H1 (cell line): ENCODE data around the gene MAPK8. TPM values are rescaled to one million over a fixed set of nuclear protein-coding genes. Genes with fewer than 3 reads are reported as not detected.

Source experiments
- CTCF ChIA-PET: fragments of 300-600 bp; sonication (Branson Sonifier 250); formaldehyde crosslinking; loops from one replicate; lab custom pipeline; 2021; ENCODE audit not compliant: partially characterized antibody; lab: Charles Lee
- POLR2A ChIA-PET: fragments of 300-600 bp; sonication (Branson Sonifier 250); formaldehyde crosslinking; loops from one replicate; lab custom pipeline; 2021; ENCODE audit warnings: inconsistent platforms; ENCODE audit not compliant: partially characterized antibody; lab: Charles Lee
- DNase-seq, 2 experiments: peaks; one replicate each; pipeline versions ENCODE4 v3.0.0 to v3.0.0-alpha.2; 2010 to 2022; ENCODE audit warnings: low spot score in 2 of 2, low read depth in 1 of 2, mixed read lengths in 1 of 2
- FAIRE-seq: peaks from 2 replicates; lab custom pipeline; 2011; peaks lifted over from hg19 to GRCh38; lab: Jason Lieb, UNC
- H2AFZ ChIP-seq: 2 replicates; pipeline ENCODE4 v1.8.1; 2012; ENCODE audit warnings: low read length, inconsistent platforms
- H2AK5ac ChIP-seq: 2 replicates; pipeline ENCODE4 v1.6.1; 2013; ENCODE audit warnings: low read depth, low read length
- H2BK120ac ChIP-seq: replicated peaks from 2 replicates; pipeline ENCODE3; 2013; ENCODE audit warnings: low read depth, low read length, inconsistent platforms
- H2BK12ac ChIP-seq: 2 replicates; pipeline ENCODE4 v1.6.1; 2013; ENCODE audit warnings: low read depth, low read length
- H2BK15ac ChIP-seq: 2 replicates; pipeline ENCODE4 v1.6.1; 2013; ENCODE audit warnings: low read length
- H2BK20ac ChIP-seq: 2 replicates; pipeline ENCODE4 v1.6.1; 2013; ENCODE audit warnings: low read length
- H2BK5ac ChIP-seq: 2 replicates; pipeline ENCODE4 v1.6.1; 2013; ENCODE audit warnings: low read depth, low read length
- H3K14ac ChIP-seq: 2 replicates; pipeline ENCODE4 v1.6.1; 2013; ENCODE audit warnings: inconsistent platforms; ENCODE audit not compliant: insufficient read length
- H3K18ac ChIP-seq: 2 replicates; pipeline ENCODE4 v1.6.1; 2013; ENCODE audit warnings: low read length; ENCODE audit errors: extremely low read depth
- H3K23ac ChIP-seq: 2 replicates; pipeline ENCODE4 v1.6.1; 2013; ENCODE audit warnings: inconsistent platforms; ENCODE audit not compliant: insufficient read length
- H3K23me2 ChIP-seq: 2 replicates; pipeline ENCODE4 v1.6.1; 2013; ENCODE audit warnings: low read depth, low read length
- H3K27ac ChIP-seq: 2 replicates; pipeline ENCODE4 v1.6.1; 2011; ENCODE audit warnings: low read depth, low read length, inconsistent platforms
- H3K27me3 ChIP-seq, 4 experiments: replicated peaks in 1 of 4; 1 replicate in 1 of 4; 2 replicates in 3 of 4; pipeline versions ENCODE4 v1.6.1 to v1.8.1; 2011 to 2013; ENCODE audit warnings: low read length in 3 of 4, mild to moderate bottlenecking in 3 of 4, inconsistent platforms in 2 of 4, mixed read lengths in 2 of 4, moderate library complexity in 1 of 4; ENCODE audit not compliant: control insufficient read depth in 3 of 4, insufficient read depth in 3 of 4; ENCODE audit errors: extremely low read depth in 1 of 4
- H3K36me3 ChIP-seq, 4 experiments: 2 replicates each; pipeline versions ENCODE4 v1.6.1 to v1.8.1; 2011 to 2013; ENCODE audit warnings: mild to moderate bottlenecking in 4 of 4, low read length in 3 of 4, moderate library complexity in 2 of 4, control low read depth in 1 of 4, inconsistent platforms in 1 of 4; ENCODE audit not compliant: insufficient read depth in 4 of 4, control insufficient read depth in 2 of 4
- H3K4ac ChIP-seq: replicated peaks from 2 replicates; pipeline ENCODE3; 2013; ENCODE audit warnings: low read length, low read depth, mixed read lengths, inconsistent platforms; ENCODE audit not compliant: insufficient read length
- H3K4me1 ChIP-seq, 4 experiments: replicated peaks in 1 of 4; 1 replicate in 1 of 4; 2 replicates in 3 of 4; pipeline versions ENCODE4 v1.6.1 to v1.8.1; 2011 to 2013; ENCODE audit warnings: low read length in 3 of 4, inconsistent platforms in 2 of 4, mixed read lengths in 1 of 4; ENCODE audit not compliant: insufficient read depth in 4 of 4, control insufficient read depth in 3 of 4
- H3K4me2 ChIP-seq, 2 experiments: 2 replicates each; pipeline versions ENCODE4 v1.6.1 to v1.8.1; 2011 to 2013; ENCODE audit warnings: low read depth in 2 of 2, low read length in 2 of 2, control low read depth in 1 of 2, inconsistent platforms in 1 of 2, mild to moderate bottlenecking in 1 of 2; ENCODE audit not compliant: insufficient read depth in 1 of 2
- H3K4me3 ChIP-seq, 4 experiments: fragments of 200-600, 300-600 bp in 1 of 4; sonication (generic), shearing (Covaris generic), sonication (Bioruptor Twin) in 1 of 4; 2 replicates each; pipeline versions ENCODE4 v1.5.1 to v1.8.1; 2011 to 2016; ENCODE audit warnings: low read length in 4 of 4, low read depth in 3 of 4, control low read depth in 2 of 4, inconsistent platforms in 2 of 4, mild to moderate bottlenecking in 2 of 4, mixed read lengths in 1 of 4, moderate library complexity in 1 of 4; ENCODE audit not compliant: insufficient read depth in 2 of 4; ENCODE audit errors: extremely low read depth in 1 of 4
- H3K56ac ChIP-seq: replicated peaks from 2 replicates; pipeline ENCODE3; 2013; ENCODE audit warnings: low read depth, mild to moderate bottlenecking, mixed read lengths, low read length, inconsistent platforms; ENCODE audit not compliant: insufficient read length
- H3K79me1 ChIP-seq: 2 replicates; pipeline ENCODE4 v1.6.1; 2013; ENCODE audit warnings: low read depth, low read length, control low read depth
- H3K79me2 ChIP-seq, 2 experiments: 2 replicates each; pipeline versions ENCODE4 v1.6.1 to v1.8.1; 2012 to 2013; ENCODE audit warnings: low read length in 2 of 2, mild to moderate bottlenecking in 2 of 2, inconsistent platforms in 1 of 2; ENCODE audit not compliant: insufficient read depth in 2 of 2, control insufficient read depth in 1 of 2
- H3K9ac ChIP-seq, 4 experiments: replicated peaks in 1 of 4; 1 replicate in 1 of 4; 2 replicates in 3 of 4; pipeline versions ENCODE4 v1.6.1 to v1.8.1; 2011 to 2013; ENCODE audit warnings: low read depth in 3 of 4, low read length in 3 of 4, control low read depth in 2 of 4, mild to moderate bottlenecking in 2 of 4, moderate library complexity in 2 of 4, inconsistent platforms in 1 of 4; ENCODE audit errors: extremely low read depth in 1 of 4
- H3K9me3 ChIP-seq, 2 experiments: 2 replicates each; pipeline versions ENCODE4 v1.6.1 to v1.8.1; 2012 to 2013; ENCODE audit warnings: mild to moderate bottlenecking in 2 of 2, moderate library complexity in 2 of 2, control low read depth in 1 of 2, inconsistent platforms in 1 of 2, low read depth in 1 of 2, low read length in 1 of 2, mixed read lengths in 1 of 2; ENCODE audit not compliant: insufficient read depth in 2 of 2
- H4K20me1 ChIP-seq, 2 experiments: replicated peaks in 1 of 2; 2 replicates each; pipeline versions ENCODE3 to v1.8.1; 2011 to 2013; ENCODE audit warnings: inconsistent platforms in 2 of 2, low read length in 2 of 2, mild to moderate bottlenecking in 1 of 2; ENCODE audit not compliant: insufficient read depth in 2 of 2, control insufficient read depth in 1 of 2
- H4K5ac ChIP-seq: 2 replicates; pipeline ENCODE4 v1.6.1; 2013; ENCODE audit warnings: low read length, low read depth, mixed read lengths, inconsistent platforms; ENCODE audit not compliant: insufficient read length
- H4K8ac ChIP-seq: 2 replicates; pipeline ENCODE4 v1.8.0; 2013; ENCODE audit warnings: mild to moderate bottlenecking, moderate library complexity, low read length, inconsistent platforms; ENCODE audit not compliant: insufficient read depth; ENCODE audit errors: extremely low read depth
- H4K91ac ChIP-seq: replicated peaks from 2 replicates; pipeline ENCODE3; 2013; ENCODE audit warnings: low read length, mixed read lengths, inconsistent platforms; ENCODE audit not compliant: insufficient read length
- BRCA1 ChIP-seq: IDR thresholded peaks from 2 replicates; pipeline ENCODE4 v1.6.1; 2012; ENCODE audit warnings: low read depth, low read length, improper control_type of control experiment
- CHD2 ChIP-seq: IDR thresholded peaks from 2 replicates; pipeline ENCODE4 v1.6.1; 2012; ENCODE audit warnings: low read length, improper control_type of control experiment
- CREB1 ChIP-seq: IDR thresholded peaks from 2 replicates; pipeline ENCODE4 v1.6.1; 2012; ENCODE audit warnings: inconsistent platforms
- KDM1A ChIP-seq: fragments of 200-600, 300-600 bp; sonication (generic); IDR thresholded peaks from 2 replicates; pipeline ENCODE4 v1.7.1; 2016; ENCODE audit warnings: mild to moderate bottlenecking, low read length, borderline replicate concordance
- KDM5A ChIP-seq: fragments of 200-600 bp; IDR thresholded peaks from 2 replicates; pipeline ENCODE4 v1.7.1; 2012; ENCODE audit warnings: mild to moderate bottlenecking, low read length, inconsistent platforms, mixed read lengths
- RBBP5 ChIP-seq: IDR thresholded peaks from 2 replicates; pipeline ENCODE4 v1.7.1; 2012; ENCODE audit warnings: low read depth, mild to moderate bottlenecking, inconsistent platforms, low read length, moderate library complexity, borderline replicate concordance
- RXRA ChIP-seq: IDR thresholded peaks from 2 replicates; pipeline ENCODE4 v1.6.1; 2011; ENCODE audit warnings: low read depth, mild to moderate bottlenecking, low read length, moderate library complexity; ENCODE audit not compliant: insufficient read depth
- SUZ12 ChIP-seq: fragments of 200-600 bp; sonication (generic); IDR thresholded peaks from 2 replicates; pipeline ENCODE4 v1.6.1; 2012; ENCODE audit warnings: mild to moderate bottlenecking, inconsistent platforms, low read length, moderate library complexity, mixed read lengths
- WGBS, 2 experiments: shearing (Covaris generic) in 1 of 2; methylation state at CpG; one replicate each; pipeline versions ENCODE4 v1.1.6 to v1.1.7; 2013 to 2015; ENCODE audit warnings: low lambda C conversion rate in 2 of 2, mixed read lengths in 2 of 2, inconsistent platforms in 1 of 2, low coverage in 1 of 2, missing lambda C conversion rate in 1 of 2; ENCODE audit not compliant: insufficient replicate concordance in 2 of 2, insufficient coverage in 1 of 2, insufficient read length in 1 of 2; ENCODE audit errors: extremely low coverage in 1 of 2, missing lambda C conversion rate in 1 of 2; 5-methylcytosine and 5-hydroxymethylcytosine counted together
- polyA plus RNA-seq, 7 experiments: library from polyadenylated mRNA; depleted of rRNA in 3 of 7; stranded (reverse) in 5 of 7; unstranded in 2 of 7; fragments of >200 nt in 5 of 7; fragments of 200-250 nt in 2 of 7; gene quantifications; 1 replicate in 5 of 7; 2 replicates in 1 of 7; 4 replicates in 1 of 7; pipeline versions ENCODE4 v1.2.1 to v1.2.3, GENCODE V29; 2011 to 2013; ENCODE audit warnings: missing spikeins in 2 of 7, mixed read lengths in 2 of 7
- total RNA-seq: library from RNA; stranded (reverse); fragmentation: NEBNext Ultra II Directional; extraction: Animal tissue kit (Norgen Biotek cat#: 25700); gene quantifications from 2 replicates; pipeline ENCODE4 v1.2.1, GENCODE V29; 2021

MAPK8 gene
- total and polyA plus RNA-seq, 2 of the 8 experiments (the other 6 are each of a cell fraction or from before 2014, with no cell fraction given) = 23.3 to 71.3 TPM

DNA sequence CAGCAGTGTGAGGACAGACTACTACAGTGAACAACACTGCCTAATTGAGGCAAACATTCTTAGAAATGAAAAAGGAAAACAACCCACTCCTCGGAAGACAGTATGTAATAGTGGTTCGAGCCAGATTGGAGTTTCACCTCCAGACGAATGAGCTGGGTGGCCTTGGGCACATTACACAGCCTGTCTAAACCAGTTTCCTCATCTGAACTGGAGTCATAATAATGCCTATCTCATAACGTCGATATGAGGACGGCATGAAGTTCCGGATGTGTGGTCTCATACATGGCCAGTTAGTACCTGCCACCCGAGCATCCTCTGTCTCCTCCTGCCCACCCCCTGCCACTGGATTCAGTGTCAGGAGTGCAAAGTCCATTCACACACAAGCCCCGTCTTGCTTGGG lies 16.2 kb upstream of the MAPK8 start:
- Histone ChIP-seq H3K9ac (no peak overlapping the region), H2BK20ac (no peak overlapping the region), H3K4ac (no peak overlapping the region), H3K56ac (no peak overlapping the region), H4K20me1 (no peaks in the 10 kb centered on the region), H3K79me2 (no peaks in the 10 kb centered on the region), H3K18ac (no peak overlapping the region), H2BK15ac (no peak overlapping the region), H2BK5ac (no peak overlapping the region), H3K4me3 (no peak overlapping the region), H4K5ac (no peak overlapping the region), H3K27ac (no peak overlapping the region), H2BK12ac (no peak overlapping the region), H3K4me2 (no peak overlapping the region), H2BK120ac (no peak overlapping the region), H3K23ac (no peak overlapping the region), H4K8ac (no peak overlapping the region; the same call in 1 of the 2 replicates), H2AK5ac (no peak overlapping the region), H2AFZ (no peak overlapping the region), H3K36me3 (no peaks in the 10 kb centered on the region), H3K14ac (no peak overlapping the region), H4K91ac (no peak overlapping the region), H3K4me1 (no peaks in the 10 kb centered on the region), H3K27me3 (no peaks in the 10 kb centered on the region), H3K79me1 (no peaks in the 10 kb centered on the region), H3K9me3 (no peaks in the 10 kb centered on the region), H3K23me2 (no peaks in the 10 kb centered on the region)
- ChIA-PET POLR2A (no interaction called here), CTCF (interaction anchor here (0.7 to 4.9 kb wide), 23 partner anchors 11 to 921 kb away, joined by 3 to 27 read pairs (median 3); partner anchors contain the start of gene FRMPD2)
- WGBS, 2 experiments = 89% methylated on average over 9 of the region's 9 CpGs; no CpG with 5 or more reads in 1 of the 2 experiments
- TF ChIP-seq SUZ12 (no peak), CREB1 (no peak), CHD2 (no peak), RBBP5 (no peak), KDM1A (no peak), BRCA1 (no peak), KDM5A (no peak), RXRA (no peak)
- no peak for FAIRE-seq
- DNase-seq = no peak
